ENCODE results near the gene PROM1. TPM values are rescaled to one million over a fixed set of nuclear protein-coding genes. Genes with fewer than 3 reads are reported as not detected.

The PROM1 gene
- total RNA-seq, 1 donor: under 0.01 TPM

DNA sequence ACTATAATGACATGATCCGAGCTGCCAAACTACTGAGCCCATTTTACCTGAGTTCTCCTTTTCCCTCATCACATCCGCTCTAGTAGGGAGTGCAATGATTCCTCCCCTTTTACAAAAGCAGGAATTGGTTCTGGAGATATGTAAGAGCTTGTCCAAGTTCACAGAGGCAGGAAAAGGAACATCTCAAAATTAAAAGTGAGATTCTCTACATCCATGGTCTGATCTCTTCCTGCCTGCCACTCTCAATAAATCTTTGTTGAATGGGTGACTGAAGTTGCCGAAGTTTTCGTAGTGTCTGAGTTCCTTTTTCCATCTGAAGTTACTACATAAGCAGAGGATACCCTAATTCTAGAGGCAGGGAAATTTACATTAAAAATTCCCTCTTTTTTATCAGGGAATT is 145.2 kb downstream of the PROM1 start, which contains the start of gene FGFBP1:
FGFBP1 (minus strand) TSS at position 101 of the 400 bp plus-strand sequence. CDS start 2,108 bp downstream, outside the sequence.
- TF ChIP-seq CTCF (IDR thresholded peaks at IDR 0.05; ENCODE audit: insufficient read depth, low read depth, low read length): no peak
- DNase-seq (ENCODE audit: low read depth): no peak
- no peak within 1 kb of the TSS for H3K4me3 ChIP-seq (ENCODE audit: low read depth, low read length)

DNA sequence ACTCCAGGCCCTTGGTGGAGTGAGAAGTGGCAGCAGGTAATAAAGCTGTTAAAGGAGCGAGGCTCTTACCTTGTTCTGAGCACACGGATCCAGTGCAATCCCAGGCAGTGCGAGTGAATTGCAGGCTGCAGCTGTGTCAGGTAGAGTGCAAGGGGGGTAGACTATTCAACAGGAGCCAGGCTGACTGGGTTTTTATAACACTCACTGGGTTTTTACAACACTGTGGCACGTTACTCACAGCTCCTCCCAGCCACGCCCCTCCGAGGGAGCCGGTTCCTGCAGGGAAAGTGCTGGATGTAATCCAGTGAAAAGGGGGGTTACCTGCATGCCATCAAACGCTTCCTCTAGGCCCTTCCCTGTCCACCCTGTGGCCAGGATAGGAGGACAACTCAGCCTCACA is 145.6 kb downstream of the PROM1 start:
- no peak overlapping the region for H3K4me3 ChIP-seq (ENCODE audit: low read depth, low read length)
- TF ChIP-seq CTCF (IDR thresholded peaks at IDR 0.05; ENCODE audit: insufficient read depth, low read depth, low read length): no peak
- DNase-seq (ENCODE audit: low read depth): no peak

DNA sequence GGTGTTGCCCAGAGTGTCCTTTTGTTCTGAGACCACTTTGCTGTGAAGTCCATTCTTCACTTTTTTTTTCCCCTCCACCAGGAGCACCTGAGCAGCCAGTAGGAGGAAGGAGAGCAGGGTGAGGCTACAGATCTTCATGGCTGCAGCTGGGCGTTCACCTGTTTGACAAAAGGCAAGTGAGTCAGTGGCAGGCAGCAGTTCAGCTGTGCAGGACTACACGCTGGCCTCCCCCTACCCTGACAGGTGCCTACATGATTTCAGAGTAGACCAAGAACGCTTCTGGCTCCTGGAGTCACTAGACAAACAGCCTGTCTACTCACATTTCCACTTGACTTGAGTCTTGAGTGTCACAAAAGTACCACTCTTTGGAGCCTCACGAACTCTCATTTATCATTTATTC is 147.3 kb downstream of the PROM1 start:
- H3K4me3 ChIP-seq (ENCODE audit: low read depth, low read length): no peak overlapping the region
- no peak for DNase-seq (ENCODE audit: low read depth)
- TF ChIP-seq CTCF (IDR thresholded peaks at IDR 0.05; ENCODE audit: insufficient read depth, low read depth, low read length): no peak

- no peak for DNase-seq (ENCODE audit: low read depth)
- H3K4me3 ChIP-seq (ENCODE audit: low read depth, low read length): no peak overlapping the region
- no peak for TF ChIP-seq CTCF (IDR thresholded peaks at IDR 0.05; ENCODE audit: insufficient read depth, low read depth, low read length)
Observed at GRCh38 chr4:15935504-15936402, 148.1 kb downstream of the PROM1 start.

- no peak for DNase-seq (ENCODE audit: low read depth)
- H3K4me3 ChIP-seq (ENCODE audit: low read depth, low read length): no peak overlapping the region
- no peak for TF ChIP-seq CTCF (IDR thresholded peaks at IDR 0.05; ENCODE audit: insufficient read depth, low read depth, low read length)
Observed at GRCh38 chr4:15934259-15934658, 149.6 kb downstream of the PROM1 start.

- DNase-seq (ENCODE audit: low read depth): no peak
- H3K4me3 ChIP-seq (ENCODE audit: low read depth, low read length): no peak overlapping the region
- TF ChIP-seq CTCF (IDR thresholded peaks at IDR 0.05; ENCODE audit: insufficient read depth, low read depth, low read length): no peak
Observed at GRCh38 chr4:15931451-15932210, 152.2 kb downstream of the PROM1 start.

All from fibroblast of villous mesenchyme (primary cell).